ENCODE results near the gene AP2A1.
"Not testable (repeated sequence)": the region's sequence is repeated elsewhere in the genome, so short reads cannot be mapped to it uniquely, and the experiment has no call there.

The AP2A1 gene

DNA sequence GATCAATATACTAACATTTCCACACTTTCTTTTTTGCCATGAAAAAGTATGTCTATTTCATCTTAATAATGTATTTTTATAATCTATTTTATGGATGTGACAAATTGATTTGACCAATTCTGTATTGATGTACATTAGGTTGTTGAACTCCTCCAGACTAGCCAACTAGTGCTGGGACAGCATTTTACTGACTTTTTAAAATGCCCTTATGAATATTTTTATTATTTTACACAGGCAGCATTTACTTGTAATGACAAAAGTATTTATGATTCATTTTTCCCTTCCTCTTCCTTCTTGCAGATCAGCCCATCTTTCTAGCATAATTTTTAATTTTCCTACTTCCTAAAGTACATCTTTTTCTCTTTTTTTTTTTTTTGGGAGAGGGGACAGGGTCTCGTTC, 47.2 kb downstream of the AP2A1 start:
- no peak for DNase-seq

DNA sequence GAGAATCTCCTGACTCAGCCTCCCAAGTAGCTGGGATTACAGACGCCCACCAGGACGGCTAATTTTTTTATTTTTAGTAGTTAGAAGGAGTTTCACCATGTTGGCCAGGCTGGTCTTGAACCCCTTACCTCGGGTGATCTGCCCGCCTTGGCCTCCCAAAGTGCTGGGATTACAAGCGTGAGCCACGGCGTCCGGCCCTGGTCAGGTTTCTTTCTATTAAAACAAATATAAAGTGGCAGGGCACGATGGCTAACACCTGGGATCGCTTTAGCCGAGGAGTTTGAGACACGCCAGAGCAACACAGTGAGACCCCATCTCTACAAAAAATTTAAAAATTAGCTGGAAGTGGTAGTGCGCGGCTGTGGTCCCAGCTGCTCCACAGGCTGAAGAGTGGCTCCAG, 49.8 kb downstream of the AP2A1 start:
- DNase-seq = no peak

DNA sequence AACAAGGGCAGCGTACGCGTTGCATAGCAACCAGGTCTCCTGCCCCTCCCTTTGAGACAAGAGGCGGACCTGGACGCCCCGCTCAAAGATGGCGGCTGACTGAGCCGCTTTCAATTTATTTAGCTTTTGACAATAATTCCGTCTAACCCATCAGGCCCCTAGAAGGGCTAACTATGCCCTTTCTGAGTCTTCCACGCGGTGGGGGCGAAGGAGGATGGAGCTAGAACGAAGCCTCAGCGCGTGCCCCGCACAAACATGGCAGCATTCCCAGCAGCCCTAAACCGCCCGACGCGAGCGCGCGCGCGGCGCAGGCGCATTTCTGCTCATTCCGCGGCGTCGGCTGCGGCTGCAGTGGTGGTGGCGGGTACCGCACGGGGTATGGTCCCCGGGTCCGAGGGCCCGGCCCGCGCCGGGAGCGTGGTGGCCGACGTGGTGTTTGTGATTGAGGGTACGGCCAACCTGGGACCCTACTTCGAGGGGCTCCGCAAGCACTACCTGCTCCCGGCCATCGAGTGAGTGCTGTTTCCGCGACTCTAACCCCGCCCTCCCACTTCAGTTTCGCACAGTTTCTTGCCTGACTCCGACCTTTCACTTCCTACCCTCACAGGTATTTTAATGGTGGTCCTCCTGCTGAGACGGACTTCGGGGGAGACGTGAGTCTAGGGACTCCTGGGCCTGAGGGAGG, 51.3 kb downstream of the AP2A1 start, which contains the start of gene MED25:
MED25 (plus strand) TSS at position 326 of the 685 bp plus-strand sequence; CDS start at position 379, 53 bp downstream.
- peak; percentile 55 for DNase-seq

DNA sequence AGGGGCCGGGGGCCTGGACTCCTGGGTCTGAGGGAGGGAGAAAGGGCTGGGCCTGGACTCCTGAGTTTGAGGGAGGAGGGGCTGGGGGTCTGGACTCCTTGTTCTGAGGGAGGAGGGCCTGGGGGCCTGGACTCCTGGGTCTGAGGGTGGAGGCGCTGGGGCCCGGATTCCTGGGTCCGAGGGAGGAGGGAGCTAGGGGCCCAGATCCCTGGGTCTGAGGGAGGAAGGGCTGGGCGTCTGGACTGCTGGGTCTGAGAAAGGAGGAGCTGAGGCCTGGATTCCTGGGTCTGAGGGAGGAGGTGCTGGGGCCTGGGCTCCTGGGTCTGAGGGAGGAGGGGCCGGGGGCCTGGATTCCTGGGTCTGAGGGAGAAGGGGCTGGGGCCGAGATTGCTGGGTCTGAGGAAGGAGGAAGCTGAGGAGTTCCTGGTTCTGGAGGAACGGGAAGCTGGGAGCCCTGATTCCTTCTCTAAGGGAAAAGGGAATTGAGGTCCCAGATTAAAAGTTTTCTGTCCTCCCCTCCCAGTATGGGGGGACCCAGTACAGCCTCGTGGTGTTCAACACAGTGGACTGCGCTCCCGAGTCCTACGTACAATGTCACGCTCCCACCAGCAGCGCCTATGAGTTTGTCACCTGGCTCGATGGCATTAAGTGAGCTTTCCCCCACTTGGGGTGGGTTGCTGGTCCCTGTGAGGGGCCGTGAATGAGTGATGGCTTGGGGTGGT, 52.0 kb downstream of the AP2A1 start:
- DNase-seq = no peak

DNA sequence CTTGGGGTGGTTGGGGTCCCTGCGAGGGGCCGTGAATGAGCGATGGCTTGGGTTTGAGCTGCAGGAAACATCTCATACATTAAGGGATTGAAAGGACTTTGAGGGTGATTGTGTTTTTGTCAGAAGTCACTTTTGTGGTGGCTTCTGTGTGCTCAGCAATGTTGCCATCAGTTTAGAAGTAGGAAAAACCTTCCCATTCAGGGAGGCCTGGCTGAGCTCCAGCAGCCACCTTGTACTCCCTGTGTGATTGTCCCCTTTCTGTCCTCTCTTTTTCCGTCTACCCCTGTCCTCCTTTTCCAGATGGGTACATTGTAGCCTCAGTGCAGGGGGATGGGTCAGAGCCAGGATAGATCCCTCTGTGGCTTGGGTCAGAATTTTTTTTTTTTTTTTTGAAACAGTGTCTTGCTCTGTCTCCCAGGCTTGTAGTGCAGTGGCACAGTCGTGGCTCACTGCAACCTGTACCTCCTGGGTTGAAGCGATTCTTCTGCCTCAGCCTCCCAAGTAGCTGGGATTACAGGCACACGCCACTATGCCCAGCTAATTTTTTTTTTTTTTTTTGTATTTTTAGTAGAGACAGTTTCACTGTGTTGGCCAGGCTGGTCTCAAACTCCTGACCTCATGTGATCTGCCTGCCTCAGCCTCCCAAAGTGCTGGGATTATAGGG, 52.8 kb downstream of the AP2A1 start:
- DNase-seq = not testable (repeated sequence)

DNA sequence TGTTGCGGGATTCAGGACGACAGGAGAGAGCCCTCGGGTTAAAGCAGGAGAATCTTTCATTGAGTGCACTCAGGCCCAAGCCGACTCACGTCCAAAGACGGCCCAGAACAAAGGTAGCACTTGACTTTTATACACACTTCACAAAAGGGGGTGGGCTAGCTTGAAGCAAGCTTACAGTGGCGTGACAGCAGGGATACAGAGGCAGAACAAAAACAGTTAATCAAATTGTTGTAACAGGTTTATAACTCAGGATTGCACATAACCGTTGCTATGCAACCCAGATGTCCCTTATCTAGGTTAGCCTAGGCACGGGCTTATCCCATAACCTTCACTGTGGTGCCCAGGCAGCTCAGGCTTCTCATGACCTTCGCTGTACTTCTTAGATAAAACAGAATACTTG, 53.3 kb downstream of the AP2A1 start:
- no peak for DNase-seq

DNA sequence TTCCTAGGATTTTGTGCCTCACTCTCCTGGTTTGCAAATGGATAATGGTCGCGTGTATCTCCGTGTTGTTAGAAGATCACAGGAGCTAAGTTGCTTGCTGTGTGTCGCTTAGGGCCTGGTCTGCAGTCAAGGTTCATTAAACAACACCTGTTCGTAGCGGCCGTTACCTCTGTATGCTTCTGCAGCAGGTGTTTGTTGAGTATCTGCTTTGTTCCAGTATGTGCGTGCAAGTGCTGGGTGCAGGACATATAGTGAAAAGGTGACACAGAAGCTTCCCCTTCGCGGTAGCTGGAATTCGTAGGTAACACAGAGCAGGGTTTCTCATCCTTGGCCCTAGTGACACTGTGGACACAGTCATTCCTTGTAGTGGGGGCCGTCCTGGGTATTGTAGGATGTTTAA, 56.7 kb downstream of the AP2A1 start:
- no peak for DNase-seq

DNA sequence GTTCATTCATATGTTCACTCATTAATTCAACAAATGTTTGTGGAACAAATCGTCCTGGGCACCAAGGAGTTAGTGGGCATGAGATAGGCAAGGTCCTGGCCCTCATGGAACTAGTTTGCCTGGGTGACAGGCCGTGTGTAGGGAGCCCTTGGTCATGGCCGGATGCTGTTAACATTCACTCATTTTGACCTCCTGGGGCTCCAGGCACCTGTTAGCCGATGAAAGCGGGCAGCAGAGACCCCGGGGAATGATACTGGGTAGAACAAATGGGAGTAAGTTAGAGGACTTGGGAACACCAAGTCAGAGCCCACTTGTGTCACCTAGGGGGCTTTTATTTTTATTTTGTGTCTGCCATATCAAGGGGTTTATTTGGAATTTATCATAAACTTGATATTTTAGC, 57.9 kb downstream of the AP2A1 start:
- DNase-seq = no peak

DNA sequence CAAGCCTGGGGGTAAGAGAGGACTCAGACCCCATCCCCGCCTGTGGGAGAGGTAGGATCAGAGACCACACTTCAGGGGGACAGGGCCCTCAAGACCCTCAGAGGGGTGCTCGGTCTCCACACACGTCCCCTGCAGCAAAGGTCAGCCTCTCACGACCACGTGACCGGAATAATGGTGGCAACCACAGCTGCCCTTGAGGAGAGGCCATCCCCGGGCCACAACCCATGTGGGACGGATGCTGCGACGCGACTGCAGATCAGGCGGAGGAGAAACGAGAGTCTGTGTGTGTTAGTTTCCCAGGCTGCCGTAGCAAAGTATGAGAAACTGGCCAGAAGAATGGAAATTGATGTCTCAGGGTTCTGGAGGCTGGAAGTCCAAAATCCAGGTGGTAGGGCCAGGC, 60.2 kb downstream of the AP2A1 start:
- no peak for DNase-seq

DNA sequence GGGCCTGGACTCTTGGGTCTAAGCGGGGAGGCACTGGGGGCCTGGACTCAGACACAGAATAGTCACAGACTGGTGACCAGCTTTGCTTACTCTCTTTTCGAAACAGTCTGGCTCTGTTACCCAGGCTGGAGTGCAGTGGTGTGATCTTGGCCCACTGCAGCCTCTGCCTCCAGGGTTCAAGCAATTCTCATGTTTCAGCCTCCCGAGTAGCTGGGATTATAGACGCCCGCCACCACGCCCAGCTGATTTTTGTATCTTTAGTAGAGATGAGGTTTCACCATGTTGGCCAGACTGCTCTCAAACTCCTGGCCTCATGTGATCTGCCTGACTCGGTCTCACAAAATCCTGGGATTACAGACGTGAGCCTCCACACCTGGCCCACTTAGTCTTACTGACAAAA, 62.4 kb downstream of the AP2A1 start:
- no peak for DNase-seq

DNA sequence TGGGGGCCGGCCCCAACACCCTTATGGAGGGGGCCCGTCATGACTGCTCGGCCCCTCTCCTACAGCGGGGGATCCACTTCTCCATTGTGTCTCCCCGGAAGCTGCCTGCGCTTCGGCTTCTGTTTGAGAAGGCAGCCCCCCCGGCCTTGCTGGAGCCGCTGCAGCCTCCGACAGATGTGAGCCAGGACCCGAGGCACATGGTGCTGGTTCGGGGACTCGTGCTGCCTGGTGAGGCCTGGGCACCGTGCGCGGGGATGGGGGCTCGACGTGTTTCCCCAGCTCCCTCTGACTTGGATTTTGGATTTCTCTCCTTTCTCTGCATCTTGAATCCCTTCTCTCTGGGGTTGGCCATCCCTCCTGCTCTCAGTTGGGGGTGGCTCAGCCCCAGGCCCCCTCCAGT, 62.9 kb downstream of the AP2A1 start:
- DNase-seq = no peak

DNA sequence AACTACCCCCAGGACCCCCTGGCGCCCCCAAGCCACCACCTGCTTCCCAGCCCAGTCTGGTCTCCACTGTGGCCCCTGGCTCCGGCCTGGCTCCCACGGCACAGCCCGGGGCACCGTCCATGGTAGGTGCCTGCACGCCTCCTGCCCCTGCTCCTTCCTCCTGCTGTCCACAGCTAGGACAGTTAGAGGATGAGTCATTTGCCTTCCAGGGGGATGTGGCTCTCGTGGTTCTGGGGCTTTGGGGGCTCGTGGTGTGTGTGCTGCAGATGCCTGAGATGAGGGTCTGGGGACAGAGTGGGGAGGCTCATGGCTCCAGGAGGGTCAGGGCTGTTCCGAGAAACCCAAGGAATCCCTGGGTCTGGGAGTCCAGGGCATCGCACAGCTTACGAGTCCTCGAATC, 64.0 kb downstream of the AP2A1 start:
- no peak for DNase-seq

DNA sequence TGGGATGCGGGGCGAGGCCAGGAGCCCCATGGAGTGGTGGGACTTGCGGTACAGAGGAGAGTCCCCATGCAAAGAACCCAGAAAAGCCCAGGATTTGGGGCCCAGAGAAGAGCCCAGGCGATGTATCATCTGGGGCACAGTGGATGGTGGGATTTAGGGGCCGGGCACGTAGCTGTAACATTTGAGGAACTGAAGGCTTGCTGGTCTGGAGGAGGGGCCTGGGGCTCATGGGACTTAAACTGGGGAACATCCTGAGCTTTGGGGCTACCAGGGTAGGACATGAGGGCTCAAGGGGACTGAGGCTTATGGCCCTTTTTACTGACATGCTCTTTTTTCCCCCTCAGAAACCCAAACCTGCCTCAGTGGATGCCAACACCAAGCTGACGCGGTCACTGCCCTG, 64.8 kb downstream of the AP2A1 start:
- no peak for DNase-seq

DNA sequence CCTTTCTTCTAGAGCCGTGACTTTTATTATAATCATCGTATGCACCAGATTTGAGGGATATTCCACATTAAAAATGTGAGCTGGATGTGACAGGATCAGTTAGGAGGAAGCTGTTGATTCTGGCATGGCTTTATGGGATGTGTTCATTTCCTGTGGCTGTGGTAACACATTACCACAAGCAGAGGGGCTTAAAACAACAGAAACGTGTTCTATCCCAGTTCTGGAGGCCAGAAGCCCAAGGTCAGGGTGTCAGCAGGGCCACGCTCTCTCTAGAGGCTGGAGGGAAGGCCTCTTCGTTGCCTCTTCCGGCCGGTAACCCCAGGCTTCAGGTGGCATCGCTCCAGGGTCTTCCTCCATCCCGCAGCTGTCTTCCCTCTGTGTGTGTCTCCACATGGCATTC, 65.8 kb downstream of the AP2A1 start:
- DNase-seq = no peak

DNA sequence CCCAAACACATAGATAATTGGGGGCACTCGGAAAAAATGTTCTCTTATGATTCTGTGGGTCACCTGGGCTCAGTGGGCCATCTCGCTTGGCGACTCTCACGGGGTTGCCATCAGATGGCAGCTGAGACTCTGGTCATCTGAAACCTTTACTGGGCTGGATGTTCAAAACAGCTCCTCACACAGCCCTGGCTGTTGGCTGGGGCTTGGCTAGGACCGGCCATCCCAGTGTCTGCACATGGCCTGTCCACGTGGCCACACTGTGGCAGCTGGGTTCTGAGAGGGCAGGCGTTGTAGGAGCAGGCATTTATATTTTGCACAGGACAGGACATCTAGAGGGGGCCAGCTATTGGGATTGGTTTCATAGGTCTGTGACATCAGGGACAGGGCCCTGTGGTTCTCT, 66.8 kb downstream of the AP2A1 start:
- no peak for DNase-seq

DNA sequence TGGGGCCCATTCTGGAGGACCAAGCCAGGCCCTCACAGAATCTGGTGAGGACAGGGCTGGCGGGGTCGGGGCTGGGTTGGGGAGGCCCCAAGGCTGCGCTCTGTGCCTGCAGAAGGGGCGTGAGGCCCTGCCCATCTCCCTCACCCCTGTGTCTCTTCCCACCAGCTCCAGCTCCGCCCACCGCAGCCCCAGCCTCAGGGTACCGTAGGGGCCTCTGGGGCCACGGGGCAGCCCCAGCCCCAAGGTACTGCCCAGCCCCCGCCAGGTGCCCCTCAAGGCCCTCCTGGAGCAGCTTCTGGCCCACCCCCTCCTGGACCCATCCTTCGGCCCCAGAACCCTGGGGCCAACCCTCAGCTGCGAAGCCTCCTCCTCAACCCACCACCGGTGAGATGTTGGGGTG, 68.8 kb downstream of the AP2A1 start:
- no peak for DNase-seq

DNA sequence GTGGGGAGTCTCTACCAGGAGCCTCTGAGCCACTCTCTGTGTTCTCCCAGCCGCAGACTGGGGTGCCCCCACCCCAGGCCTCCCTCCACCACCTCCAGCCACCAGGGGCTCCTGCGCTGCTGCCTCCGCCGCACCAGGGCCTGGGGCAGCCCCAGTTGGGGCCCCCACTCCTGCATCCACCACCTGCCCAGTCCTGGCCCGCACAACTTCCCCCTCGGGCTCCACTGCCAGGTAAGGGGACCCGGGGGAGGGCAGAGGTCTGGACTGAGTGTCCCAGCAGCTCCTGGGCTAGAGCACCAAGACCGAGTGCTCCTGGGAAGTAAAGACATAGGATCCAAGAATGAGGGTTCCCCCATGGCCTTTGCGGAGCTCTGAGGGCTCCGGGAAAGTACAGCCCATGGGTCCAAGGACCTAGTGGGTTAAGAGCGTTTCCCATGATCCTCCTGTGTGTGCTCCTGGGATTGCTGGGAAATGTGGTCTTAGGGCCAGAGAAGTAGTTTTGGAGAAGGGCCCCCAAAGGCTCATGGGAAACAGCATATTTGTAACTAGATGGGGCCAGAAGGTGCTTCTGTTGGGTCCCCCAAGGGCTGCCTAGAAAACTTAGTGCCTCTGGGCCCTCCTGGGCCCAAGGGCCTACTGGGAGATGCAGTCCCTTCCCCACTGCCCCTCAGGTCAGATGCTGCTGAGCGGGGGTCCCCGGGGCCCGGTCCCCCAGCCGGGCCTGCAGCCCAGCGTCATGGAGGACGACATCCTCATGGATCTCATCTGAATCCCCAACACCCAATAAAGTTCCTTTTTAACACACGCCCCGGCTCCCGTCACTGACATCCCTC, 69.6 kb downstream of the AP2A1 start:
- no peak for DNase-seq

DNA sequence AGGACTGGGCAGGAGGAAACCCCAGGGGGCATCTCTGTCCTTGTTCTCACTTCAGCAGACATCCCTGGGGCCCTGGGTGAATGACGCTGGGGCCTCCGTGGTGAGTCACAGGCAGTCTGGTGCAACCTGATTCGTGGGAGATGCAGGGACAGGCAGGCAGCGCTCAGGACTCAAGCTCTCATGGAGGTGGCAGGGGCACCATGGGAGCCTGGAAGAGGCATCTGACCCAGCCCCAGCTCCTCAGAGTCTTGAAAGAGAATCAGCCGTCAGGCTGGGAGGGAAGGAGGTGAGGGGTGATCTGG, 70.2 kb downstream of the AP2A1 start:
- DNase-seq = no peak

DNA sequence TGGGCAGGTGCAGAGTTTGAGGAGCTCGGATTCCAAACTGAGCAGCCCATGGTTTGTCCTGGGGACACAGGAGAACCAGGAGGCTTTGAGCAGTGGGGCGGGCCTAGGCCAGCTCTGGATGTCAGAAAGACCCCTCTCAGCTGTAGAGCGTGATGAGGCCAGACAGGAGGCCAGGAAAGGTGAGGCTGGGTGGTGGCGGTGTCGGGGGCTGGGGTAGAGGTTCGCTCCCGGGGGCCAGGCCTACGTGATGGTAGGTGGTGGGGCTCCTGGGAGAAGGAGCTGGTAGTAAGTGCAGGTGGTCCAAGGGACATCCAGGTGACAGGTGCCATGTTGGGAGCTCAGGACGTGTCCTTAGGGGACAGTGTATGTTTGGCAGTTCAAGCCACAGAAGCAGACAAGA, 70.6 kb downstream of the AP2A1 start:
- no peak for DNase-seq

DNA sequence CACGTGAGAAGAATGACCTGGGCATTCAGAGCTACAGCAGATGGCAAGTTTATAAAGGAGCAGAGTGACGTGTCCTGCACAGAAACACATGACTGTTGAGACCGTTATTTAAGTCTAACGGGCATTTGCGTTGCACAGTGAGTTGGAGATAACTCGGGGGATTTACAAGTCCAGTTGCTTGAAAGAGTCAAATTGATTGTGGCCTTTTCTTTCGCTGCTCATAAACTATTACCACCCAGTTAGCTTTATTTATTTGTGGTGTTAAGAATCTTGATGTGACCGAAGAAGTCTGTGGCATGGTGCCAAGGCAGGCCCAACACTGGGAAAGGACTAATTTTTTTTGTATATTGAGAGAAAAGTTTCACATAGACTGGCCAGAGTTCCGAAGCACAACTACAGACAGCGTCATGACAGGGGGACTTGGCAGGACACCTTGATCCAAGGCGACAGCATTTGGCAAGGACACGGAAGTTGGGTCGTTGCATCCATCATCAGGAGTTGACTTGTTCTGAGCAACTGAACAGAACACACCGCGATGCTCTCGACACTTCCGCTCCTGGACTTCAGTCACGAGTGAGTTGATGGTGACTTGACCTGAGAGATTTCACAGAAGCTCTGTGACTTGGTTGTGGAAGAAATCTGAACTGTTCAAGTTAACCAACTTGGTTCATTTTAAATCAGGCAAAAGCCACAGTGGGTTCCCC, 72.2 kb downstream of the AP2A1 start:
- no peak for DNase-seq

DNA sequence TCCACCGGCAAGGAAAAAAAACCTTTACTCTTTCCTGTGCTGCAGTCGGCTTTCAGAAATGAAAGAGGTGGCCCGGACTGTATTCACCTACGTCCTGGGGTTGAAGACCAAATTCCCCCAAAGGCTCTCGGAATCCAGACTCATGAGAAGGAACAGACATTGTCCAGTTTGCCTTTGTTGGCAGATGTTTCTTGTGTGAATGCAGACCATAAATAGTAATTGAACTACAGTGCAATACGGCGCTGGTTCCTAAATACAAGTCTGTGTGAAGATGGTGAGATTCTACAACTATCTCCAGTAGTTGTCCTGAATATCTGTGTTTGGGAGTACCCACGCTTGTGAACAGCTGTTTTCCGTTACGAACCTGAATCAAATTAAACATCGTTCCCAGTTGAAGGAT, 72.9 kb downstream of the AP2A1 start:
- DNase-seq = no peak

DNA sequence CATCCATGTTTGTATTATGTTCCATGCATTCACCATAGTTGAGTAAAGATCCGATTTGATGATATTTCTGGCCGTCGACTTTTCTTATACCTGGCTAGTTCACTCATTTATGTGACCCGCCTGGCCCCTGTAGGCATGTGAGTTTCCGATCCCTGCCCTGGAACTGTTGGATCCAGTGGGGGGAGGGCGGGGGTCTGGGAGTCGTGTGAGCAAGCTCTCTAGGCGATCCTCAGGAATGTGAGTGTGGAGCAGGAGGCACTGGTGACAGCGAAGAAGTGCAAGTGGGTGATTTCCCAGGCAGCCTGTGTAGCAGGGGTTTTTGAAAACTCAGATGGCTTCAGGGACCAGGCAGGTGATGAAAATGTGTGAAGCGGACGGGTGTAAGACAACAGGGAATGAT, 73.5 kb downstream of the AP2A1 start:
- DNase-seq = no peak

DNA sequence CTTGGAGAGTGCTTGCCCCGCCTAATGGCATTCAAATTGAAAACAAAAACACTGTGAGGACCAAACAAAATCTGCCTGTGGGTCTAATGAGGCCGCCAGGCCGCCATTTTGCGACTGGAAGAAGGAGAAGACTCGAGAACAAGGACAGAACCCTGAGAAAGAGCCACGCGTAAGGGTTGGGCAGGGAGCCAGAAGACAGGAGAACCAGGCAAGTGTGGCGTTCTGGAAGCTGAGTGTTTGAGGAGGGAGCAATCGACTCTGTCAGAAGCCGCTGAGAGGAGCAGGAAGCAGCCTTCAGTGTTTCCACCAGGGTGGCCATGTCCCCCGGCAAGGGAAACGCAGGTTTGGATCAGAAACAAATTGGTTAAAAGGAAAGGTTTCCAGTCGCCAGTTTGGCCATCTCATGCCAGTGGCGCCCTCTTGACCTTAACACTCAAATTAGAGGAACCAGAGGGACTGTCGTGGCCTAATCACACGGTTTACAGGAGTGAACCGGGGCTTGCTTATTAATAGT, 74.0 kb downstream of the AP2A1 start:
- DNase-seq = no peak
